GM10847 (cell line): Measurements from ENCODE around the gene GTF2H3.

Experiments
- POLR2A ChIP-seq: IDR thresholded peaks from 2 replicates; pipeline ENCODE4 v1.6.1; 2011; ENCODE audit not compliant: insufficient read length; ENCODE audit errors: extremely low read depth

The GTF2H3 gene

GRCh38 chr12:123675436-123675835, 41.8 kb downstream of the GTF2H3 start:
- TF ChIP-seq POLR2A: no peak

DNA sequence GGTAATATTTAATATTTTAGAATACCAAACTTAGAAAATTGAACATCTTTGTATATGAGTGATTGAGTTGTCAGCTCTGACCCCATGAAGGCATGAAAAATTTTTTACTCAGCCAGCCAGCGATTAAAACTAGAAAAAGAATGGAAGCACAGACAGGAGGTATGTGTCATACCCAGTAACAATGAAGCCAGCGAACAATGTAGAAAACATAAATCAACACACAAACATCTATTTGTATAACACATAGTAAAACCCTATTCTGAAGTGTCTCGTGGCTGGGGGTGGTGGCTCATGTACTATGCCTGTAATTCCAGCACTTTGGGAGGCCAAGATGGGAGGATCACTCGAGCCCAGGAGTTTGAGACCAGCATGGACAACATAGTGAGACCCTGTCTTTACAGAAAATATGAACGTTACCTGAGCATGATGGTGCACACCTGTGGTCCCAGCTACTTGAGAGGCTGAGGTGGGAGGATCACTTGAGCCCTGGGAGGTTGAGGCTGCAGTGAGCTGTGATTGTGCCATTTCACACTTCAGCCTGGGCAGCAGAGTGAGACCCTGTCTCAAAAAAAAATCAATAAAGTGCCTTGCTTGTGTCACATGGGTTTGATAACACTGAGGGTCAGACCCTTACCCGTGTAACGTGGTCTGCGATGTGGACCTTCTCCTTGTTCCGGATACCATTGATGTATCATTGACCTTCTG, 43.1 kb downstream of the GTF2H3 start:
- no peak for TF ChIP-seq POLR2A

DNA sequence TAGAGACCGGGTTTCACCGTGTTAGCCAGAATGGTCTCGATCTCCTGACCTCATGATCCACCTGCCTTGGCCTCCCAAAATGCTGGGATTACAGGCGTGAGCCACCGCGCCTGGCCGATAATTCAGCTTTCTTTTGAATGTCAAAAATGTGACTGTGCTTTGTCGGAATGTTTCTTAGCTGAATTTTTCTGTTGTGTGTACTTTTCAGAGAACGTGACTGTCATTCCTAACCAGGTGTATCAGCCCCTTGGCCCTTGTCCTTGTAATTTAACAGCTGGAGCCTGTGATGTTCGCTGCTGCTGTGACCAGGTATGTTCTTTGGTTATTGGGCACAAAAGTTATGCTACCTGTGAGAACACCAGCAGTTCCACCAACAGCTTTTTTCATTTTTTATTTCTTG, 45.4 kb downstream of the GTF2H3 start:
- TF ChIP-seq POLR2A: no peak

- TF ChIP-seq POLR2A: no peak
Observed at GRCh38 chr12:123681605-123682004, 48.0 kb downstream of the GTF2H3 start.

GRCh38 chr12:123683964-123684363, 50.3 kb downstream of the GTF2H3 start:
- no peak for TF ChIP-seq POLR2A

GRCh38 chr12:123686636-123687190, 53.1 kb downstream of the GTF2H3 start:
- no peak for TF ChIP-seq POLR2A

GRCh38 chr12:123690191-123690840, 56.7 kb downstream of the GTF2H3 start:
- TF ChIP-seq POLR2A: no peak

DNA sequence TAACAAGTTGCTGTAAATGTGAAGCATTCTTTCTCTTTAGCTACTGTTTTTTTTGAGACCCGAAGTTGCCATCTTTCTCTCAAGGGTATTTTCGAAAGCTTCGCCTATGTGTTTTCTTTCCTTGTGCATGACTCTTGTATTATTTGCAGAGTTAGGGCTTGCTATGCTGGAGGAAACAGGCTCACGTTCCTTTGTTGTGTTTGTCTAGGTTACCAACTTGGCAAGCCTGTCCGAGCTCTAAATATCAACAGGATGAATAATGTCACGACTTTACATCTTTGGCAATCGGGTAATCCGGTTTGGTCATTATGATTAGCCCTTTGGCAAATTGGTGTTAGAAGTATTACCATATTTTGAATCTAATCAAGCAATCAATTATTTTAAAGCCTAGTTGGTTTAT, 62.6 kb downstream of the GTF2H3 start:
- no peak for TF ChIP-seq POLR2A

GRCh38 chr12:123696646-123697045, 63.0 kb downstream of the GTF2H3 start:
- no peak for TF ChIP-seq POLR2A

DNA sequence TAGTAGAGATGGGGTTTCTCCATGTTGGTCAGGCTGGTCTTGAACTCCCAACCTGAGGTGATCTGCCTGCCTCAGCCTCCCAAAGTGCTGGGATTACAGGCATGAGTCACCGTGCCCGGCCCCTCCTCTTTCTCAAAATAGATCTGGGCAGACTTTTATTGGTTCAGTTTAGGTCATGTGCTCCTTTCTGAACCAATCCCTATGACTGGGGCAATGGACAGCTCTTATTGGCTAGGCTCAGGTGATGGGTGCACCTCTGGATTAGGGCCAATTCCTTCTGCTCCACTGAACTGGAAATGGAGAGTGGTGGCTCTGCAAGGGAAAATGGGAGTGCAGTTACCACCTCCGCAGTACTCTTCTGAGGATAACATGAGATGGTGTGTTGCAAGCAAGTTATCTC, 72.3 kb downstream of the GTF2H3 start:
- TF ChIP-seq POLR2A: no peak

GRCh38 chr12:123707466-123707865, 73.8 kb downstream of the GTF2H3 start:
- no peak for TF ChIP-seq POLR2A
